Fibroblast of mammary gland (primary cell): ENCODE results near the gene ZNF592.

Experiments
- DNase-seq: peaks from one replicate; pipeline ENCODE4 v3.0.0-alpha.2; 2010; ENCODE audit warnings: low read depth
- H3K4me3 ChIP-seq: 2 replicates; pipeline ENCODE4 v1.5.1; 2011; ENCODE audit warnings: low read depth, mild to moderate bottlenecking, low read length, moderate library complexity; ENCODE audit not compliant: control insufficient read depth
- CTCF ChIP-seq: conservative IDR thresholded peaks from 2 replicates; pipeline ENCODE4 v1.5.1; 2011; ENCODE audit warnings: low read depth, low read length, inconsistent platforms; ENCODE audit not compliant: control insufficient read depth, insufficient read depth

Gene ZNF592

GRCh38 chr15:84778194-84778593 lies 29.8 kb downstream of the ZNF592 start:
- DNase-seq = no peak
- TF ChIP-seq CTCF = no peak
- H3K4me3 ChIP-seq = no peak overlapping the region

- no peak for TF ChIP-seq CTCF
- no peak for DNase-seq
- H3K4me3 ChIP-seq = no peak overlapping the region
Observed at GRCh38 chr15:84780492-84780891, 32.1 kb downstream of the ZNF592 start.

- H3K4me3 ChIP-seq = no peak overlapping the region
- peak; percentile 17 for DNase-seq
- no peak for TF ChIP-seq CTCF
Observed at GRCh38 chr15:84781495-84781894, 33.1 kb downstream of the ZNF592 start.

GRCh38 chr15:84782346-84782745 lies 34.0 kb downstream of the ZNF592 start:
- no peak for TF ChIP-seq CTCF
- DNase-seq = no peak
- H3K4me3 ChIP-seq = no peak overlapping the region

- H3K4me3 ChIP-seq = no peak overlapping the region
- no peak for TF ChIP-seq CTCF
- DNase-seq = no peak
Observed at GRCh38 chr15:84783493-84784251, 35.3 kb downstream of the ZNF592 start.

GRCh38 chr15:84784262-84784661 lies 35.9 kb downstream of the ZNF592 start:
- no peak for DNase-seq
- H3K4me3 ChIP-seq = no peak overlapping the region
- TF ChIP-seq CTCF = no peak
